GM12878 (cell line): ENCODE data around the gene FBLIM1.

ENCODE experiments used
- CEBPB ChIP-seq, 2 experiments: fragments of 150-350 bp in 1 of 2; IDR thresholded peaks; 2 replicates each; pipeline ENCODE4 v1.6.1; 2012 to 2014; ENCODE audit warnings: low read depth in 2 of 2, low read length in 2 of 2, borderline replicate concordance in 1 of 2, inconsistent platforms in 1 of 2
- CREB1 ChIP-seq: IDR thresholded peaks from 2 replicates; pipeline ENCODE4 v1.6.1; 2012; ENCODE audit warnings: low read depth, mild to moderate bottlenecking, inconsistent platforms
- POLR2A ChIP-seq: IDR thresholded peaks from 2 replicates; pipeline ENCODE4 v1.6.1; 2011; ENCODE audit warnings: low read depth, mild to moderate bottlenecking, low read length
- SMC3 ChIP-seq: IDR thresholded peaks from 2 replicates; pipeline ENCODE4 v1.6.1; 2011; ENCODE audit warnings: low read length, improper control_type of control experiment, borderline replicate concordance
- SUZ12 ChIP-seq: fragments of 200-600 bp; sonication (generic); IDR thresholded peaks from one replicate; pipeline ENCODE4 v1.6.1; 2018; ENCODE audit warnings: antibody characterized with exemption, mild to moderate bottlenecking; ENCODE audit not compliant: unreplicated experiment
- YY1 ChIP-seq: IDR thresholded peaks from 2 replicates; pipeline ENCODE4 v1.6.1; 2011; ENCODE audit warnings: low read depth, mild to moderate bottlenecking, low read length
- TF ChIP-seq, protein P1 (sequence below), 3 experiments: IDR thresholded peaks in 2 of 3; conservative IDR thresholded peaks in 1 of 3; 2 replicates each; pipeline ENCODE4 v1.5.1; 2011; ENCODE audit warnings: low read depth in 3 of 3, low read length in 3 of 3, mild to moderate bottlenecking in 3 of 3, control low read depth in 2 of 3, moderate library complexity in 2 of 3, inconsistent platforms in 1 of 3, mixed read lengths in 1 of 3; ENCODE audit not compliant: control insufficient read depth in 2 of 3, insufficient read depth in 1 of 3; ENCODE audit errors: extremely low read depth in 1 of 3
- TF ChIP-seq, protein P2 (sequence below): IDR thresholded peaks from 2 replicates; pipeline ENCODE4 v1.6.1; 2011; ENCODE audit warnings: mild to moderate bottlenecking, low read depth, low read length, moderate library complexity; ENCODE audit not compliant: insufficient replicate concordance

DNA sequence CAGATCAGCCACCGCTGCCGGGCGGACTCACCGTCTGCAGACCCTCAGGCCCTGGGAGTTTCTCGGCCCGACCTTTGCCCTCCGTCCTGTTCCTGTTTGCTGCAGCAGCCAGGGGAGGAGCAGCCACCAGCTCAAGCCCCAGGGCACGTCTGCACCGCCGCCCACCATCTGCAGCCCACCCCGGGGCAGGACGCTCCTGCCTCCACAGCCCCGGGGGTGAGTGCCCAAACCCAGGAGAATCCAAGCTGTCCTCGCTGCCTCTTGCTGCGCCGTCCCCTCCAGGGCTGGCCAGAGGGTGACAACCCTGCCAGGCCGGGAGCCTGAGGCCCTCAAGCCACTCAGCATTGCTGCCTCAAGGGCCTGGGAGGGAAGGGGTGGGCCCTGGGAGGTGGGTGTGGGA is 23.7 kb upstream of the FBLIM1 start:
- TF ChIP-seq CREB1 = no peak
- TF ChIP-seq CEBPB (IDR thresholded peaks at IDR 0.05; ENCODE audit: borderline replicate concordance in 1 of 2, low read depth in 2 of 2, low read length in 2 of 2) = no peak
- no peak for TF ChIP-seq SMC3
- TF ChIP-seq POLR2A = no peak; the same call in 1 of the 2 replicates
- TF ChIP-seq, protein P1, sequence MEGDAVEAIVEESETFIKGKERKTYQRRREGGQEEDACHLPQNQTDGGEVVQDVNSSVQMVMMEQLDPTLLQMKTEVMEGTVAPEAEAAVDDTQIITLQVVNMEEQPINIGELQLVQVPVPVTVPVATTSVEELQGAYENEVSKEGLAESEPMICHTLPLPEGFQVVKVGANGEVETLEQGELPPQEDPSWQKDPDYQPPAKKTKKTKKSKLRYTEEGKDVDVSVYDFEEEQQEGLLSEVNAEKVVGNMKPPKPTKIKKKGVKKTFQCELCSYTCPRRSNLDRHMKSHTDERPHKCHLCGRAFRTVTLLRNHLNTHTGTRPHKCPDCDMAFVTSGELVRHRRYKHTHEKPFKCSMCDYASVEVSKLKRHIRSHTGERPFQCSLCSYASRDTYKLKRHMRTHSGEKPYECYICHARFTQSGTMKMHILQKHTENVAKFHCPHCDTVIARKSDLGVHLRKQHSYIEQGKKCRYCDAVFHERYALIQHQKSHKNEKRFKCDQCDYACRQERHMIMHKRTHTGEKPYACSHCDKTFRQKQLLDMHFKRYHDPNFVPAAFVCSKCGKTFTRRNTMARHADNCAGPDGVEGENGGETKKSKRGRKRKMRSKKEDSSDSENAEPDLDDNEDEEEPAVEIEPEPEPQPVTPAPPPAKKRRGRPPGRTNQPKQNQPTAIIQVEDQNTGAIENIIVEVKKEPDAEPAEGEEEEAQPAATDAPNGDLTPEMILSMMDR (IDR thresholded peaks at IDR 0.05 in 2 of 3, conservative IDR thresholded peaks at IDR 0.05 in 1 of 3; ENCODE audit: control insufficient read depth in 2 of 3, extremely low read depth in 1 of 3, insufficient read depth in 1 of 3, low read depth in 3 of 3, low read length in 3 of 3) = no peak
- no peak for TF ChIP-seq SUZ12
- TF ChIP-seq, protein P2, sequence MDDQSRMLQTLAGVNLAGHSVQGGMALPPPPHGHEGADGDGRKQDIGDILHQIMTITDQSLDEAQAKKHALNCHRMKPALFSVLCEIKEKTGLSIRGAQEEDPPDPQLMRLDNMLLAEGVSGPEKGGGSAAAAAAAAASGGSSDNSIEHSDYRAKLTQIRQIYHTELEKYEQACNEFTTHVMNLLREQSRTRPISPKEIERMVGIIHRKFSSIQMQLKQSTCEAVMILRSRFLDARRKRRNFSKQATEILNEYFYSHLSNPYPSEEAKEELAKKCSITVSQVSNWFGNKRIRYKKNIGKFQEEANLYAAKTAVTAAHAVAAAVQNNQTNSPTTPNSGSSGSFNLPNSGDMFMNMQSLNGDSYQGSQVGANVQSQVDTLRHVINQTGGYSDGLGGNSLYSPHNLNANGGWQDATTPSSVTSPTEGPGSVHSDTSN = no peak
- TF ChIP-seq YY1 = no peak
